HepG2 (cell line): Measurements from ENCODE around the gene AKR1C4. TPM values are rescaled to one million over a fixed set of nuclear protein-coding genes. Genes with fewer than 3 reads are reported as not detected.

Source experiments
- CBX1 ChIP-seq: IDR thresholded peaks from one replicate; pipeline ENCODE4 v1.6.1; 2016; ENCODE audit warnings: antibody characterized with exemption, low read depth
- CC2D1A ChIP-seq: sonication (generic); formaldehyde crosslinking; IDR thresholded peaks from 2 replicates; pipeline ENCODE4 v1.8.1; 2023; ENCODE audit warnings: mild to moderate bottlenecking, missing genetic modification reagents
- E2F2 ChIP-seq: sonication (generic); formaldehyde crosslinking; IDR thresholded peaks from 2 replicates; pipeline ENCODE4 v1.4.0; 2020; ENCODE audit warnings: missing genetic modification reagents, borderline replicate concordance
- GLI4 ChIP-seq: sonication (generic); formaldehyde crosslinking; IDR thresholded peaks from 2 replicates; pipeline ENCODE4 v1.5.1; 2020; ENCODE audit warnings: missing genetic modification reagents, mild to moderate bottlenecking, moderate library complexity, borderline replicate concordance
- IKZF4 ChIP-seq: sonication (generic); formaldehyde crosslinking; IDR thresholded peaks from 2 replicates; pipeline ENCODE4 v1.5.1; 2020; ENCODE audit warnings: borderline replicate concordance, mild to moderate bottlenecking, low read depth, missing genetic modification reagents; ENCODE audit errors: not compliant biosample characterization
- ISX ChIP-seq: sonication (generic); formaldehyde crosslinking; conservative IDR thresholded peaks from 2 replicates; pipeline ENCODE4 v1.5.0; 2020; ENCODE audit warnings: missing genetic modification reagents
- RAD51 ChIP-seq: fragments of 450-650 bp; IDR thresholded peaks from 2 replicates; pipeline ENCODE4 v1.6.1; 2016; ENCODE audit warnings: borderline replicate concordance
- SMARCE1 ChIP-seq: fragments of 450-650 bp; IDR thresholded peaks from 2 replicates; pipeline ENCODE4 v1.6.1; 2017; ENCODE audit warnings: borderline replicate concordance
- SOX6 ChIP-seq, 2 experiments: fragments of 450-650 bp in 1 of 2; sonication (generic) in 1 of 2; formaldehyde crosslinking in 1 of 2; IDR thresholded peaks; 2 replicates each; pipeline versions ENCODE4 v1.4.0 to v1.6.1; 2017 to 2020; ENCODE audit warnings: antibody characterized with exemption in 1 of 2, mild to moderate bottlenecking in 1 of 2, missing genetic modification reagents in 1 of 2
- THYN1 ChIP-seq: sonication (generic); formaldehyde crosslinking; IDR thresholded peaks from 2 replicates; pipeline ENCODE4 v1.8.1; 2023; ENCODE audit warnings: low read depth, mild to moderate bottlenecking, moderate library complexity, missing genetic modification reagents, borderline replicate concordance
- USF2 ChIP-seq, 2 experiments: sonication (generic) in 1 of 2; formaldehyde crosslinking in 1 of 2; IDR thresholded peaks; 2 replicates each; pipeline versions ENCODE4 v1.5.1 to v1.6.1; 2011 to 2020; ENCODE audit warnings: borderline replicate concordance in 1 of 2, low read depth in 1 of 2, low read length in 1 of 2, mild to moderate bottlenecking in 1 of 2, missing genetic modification reagents in 1 of 2, moderate library complexity in 1 of 2
- ZNF18 ChIP-seq: sonication (generic); formaldehyde crosslinking; IDR thresholded peaks from 2 replicates; pipeline ENCODE4 v1.8.0; 2022; ENCODE audit warnings: mild to moderate bottlenecking, missing genetic modification reagents; ENCODE audit not compliant: insufficient replicate concordance
- ZNF225 ChIP-seq: sonication (generic); formaldehyde crosslinking; IDR thresholded peaks from 2 replicates; pipeline ENCODE4 v1.4.0; 2020; ENCODE audit warnings: mild to moderate bottlenecking, missing genetic modification reagents
- ZNF232 ChIP-seq: sonication (generic); formaldehyde crosslinking; IDR thresholded peaks from 2 replicates; pipeline ENCODE4 v1.4.0; 2020; ENCODE audit warnings: missing genetic modification reagents, borderline replicate concordance
- ZNF33A ChIP-seq: sonication (generic); formaldehyde crosslinking; IDR thresholded peaks from 2 replicates; pipeline ENCODE4 v1.5.1; 2020; ENCODE audit warnings: missing genetic modification reagents, mild to moderate bottlenecking, moderate library complexity, borderline replicate concordance
- ZNF562 ChIP-seq: sonication (generic); formaldehyde crosslinking; IDR thresholded peaks from 2 replicates; pipeline ENCODE4 v1.8.0; 2022; ENCODE audit warnings: missing genetic modification reagents, borderline replicate concordance
- ZNF567 ChIP-seq: sonication (generic); formaldehyde crosslinking; IDR thresholded peaks from 2 replicates; pipeline ENCODE4 v1.8.1; 2023; ENCODE audit warnings: mild to moderate bottlenecking, missing genetic modification reagents, borderline replicate concordance
- ZSCAN31 ChIP-seq: sonication (generic); formaldehyde crosslinking; IDR thresholded peaks from 2 replicates; pipeline ENCODE4 v1.5.0; 2020; ENCODE audit warnings: low read depth, mild to moderate bottlenecking, missing genetic modification reagents
- polyA plus RNA-seq, 8 experiments: library from polyadenylated mRNA; depleted of rRNA in 3 of 8; stranded (reverse) in 7 of 8; unstranded in 1 of 8; fragments of >200 nt; fragmentation: Illumina TruSeq in 4 of 8; extraction: Trizol in 4 of 8; gene quantifications; 2 replicates each; pipeline versions ENCODE4 v1.2.1 to v1.2.3, GENCODE V29; 2011 to 2016; ENCODE audit warnings: low read depth in 4 of 8, missing spikeins in 1 of 8, mixed read lengths in 1 of 8; ENCODE audit not compliant: insufficient read depth in 1 of 8
- total RNA-seq, 5 experiments: library from RNA; depleted of rRNA; stranded (reverse); fragments of >200 nt; fragmentation: Illumina TruSeq; extraction: Trizol; gene quantifications; 2 replicates each; pipeline ENCODE4 v1.2.3, GENCODE V29; 2016; ENCODE audit warnings: low read depth in 1 of 5
- TF ChIP-seq, protein P1 (sequence below): sonication (generic); formaldehyde crosslinking; IDR thresholded peaks from 2 replicates; pipeline ENCODE4 v1.4.0; 2020; ENCODE audit warnings: missing genetic modification reagents, borderline replicate concordance

Gene AKR1C4
- total and polyA plus RNA-seq, 2 of the 13 experiments (the other 11 are each of a cell fraction or from before 2014, with no cell fraction given), result 0.18 to 1.3 TPM

- TF ChIP-seq CC2D1A (CRISPR knock-in tag) (no peak), ZNF33A (CRISPR knock-in tag) (no peak), ZSCAN31 (no peak), THYN1 (no peak), USF2 (IDR thresholded peaks at IDR 0.05; ENCODE audit: low read depth, low read length) (no peak), USF2 (CRISPR knock-in tag; IDR thresholded peaks at IDR 0.05; ENCODE audit: borderline replicate concordance) (no peak), CBX1 (no peak), ZNF18 (CRISPR knock-in tag) (peak; percentile 45), IKZF4 (CRISPR knock-in tag) (no peak), ZNF232 (0 out of 2 replicates have a peak, but pooled peaks have one; percentile 31), ISX (CRISPR knock-in tag) (no peak), ZNF562 (CRISPR knock-in tag) (no peak), E2F2 (CRISPR knock-in tag) (no peak), ZNF225 (CRISPR knock-in tag) (no peak), RAD51 (no peak), GLI4 (no peak), ZNF567 (CRISPR knock-in tag) (no peak), SOX6 (IDR thresholded peaks at IDR 0.05) (no peak), SOX6 (CRISPR knock-in tag; IDR thresholded peaks at IDR 0.05) (peak; percentile 95), SMARCE1 (no peak)
- TF ChIP-seq, protein P1, sequence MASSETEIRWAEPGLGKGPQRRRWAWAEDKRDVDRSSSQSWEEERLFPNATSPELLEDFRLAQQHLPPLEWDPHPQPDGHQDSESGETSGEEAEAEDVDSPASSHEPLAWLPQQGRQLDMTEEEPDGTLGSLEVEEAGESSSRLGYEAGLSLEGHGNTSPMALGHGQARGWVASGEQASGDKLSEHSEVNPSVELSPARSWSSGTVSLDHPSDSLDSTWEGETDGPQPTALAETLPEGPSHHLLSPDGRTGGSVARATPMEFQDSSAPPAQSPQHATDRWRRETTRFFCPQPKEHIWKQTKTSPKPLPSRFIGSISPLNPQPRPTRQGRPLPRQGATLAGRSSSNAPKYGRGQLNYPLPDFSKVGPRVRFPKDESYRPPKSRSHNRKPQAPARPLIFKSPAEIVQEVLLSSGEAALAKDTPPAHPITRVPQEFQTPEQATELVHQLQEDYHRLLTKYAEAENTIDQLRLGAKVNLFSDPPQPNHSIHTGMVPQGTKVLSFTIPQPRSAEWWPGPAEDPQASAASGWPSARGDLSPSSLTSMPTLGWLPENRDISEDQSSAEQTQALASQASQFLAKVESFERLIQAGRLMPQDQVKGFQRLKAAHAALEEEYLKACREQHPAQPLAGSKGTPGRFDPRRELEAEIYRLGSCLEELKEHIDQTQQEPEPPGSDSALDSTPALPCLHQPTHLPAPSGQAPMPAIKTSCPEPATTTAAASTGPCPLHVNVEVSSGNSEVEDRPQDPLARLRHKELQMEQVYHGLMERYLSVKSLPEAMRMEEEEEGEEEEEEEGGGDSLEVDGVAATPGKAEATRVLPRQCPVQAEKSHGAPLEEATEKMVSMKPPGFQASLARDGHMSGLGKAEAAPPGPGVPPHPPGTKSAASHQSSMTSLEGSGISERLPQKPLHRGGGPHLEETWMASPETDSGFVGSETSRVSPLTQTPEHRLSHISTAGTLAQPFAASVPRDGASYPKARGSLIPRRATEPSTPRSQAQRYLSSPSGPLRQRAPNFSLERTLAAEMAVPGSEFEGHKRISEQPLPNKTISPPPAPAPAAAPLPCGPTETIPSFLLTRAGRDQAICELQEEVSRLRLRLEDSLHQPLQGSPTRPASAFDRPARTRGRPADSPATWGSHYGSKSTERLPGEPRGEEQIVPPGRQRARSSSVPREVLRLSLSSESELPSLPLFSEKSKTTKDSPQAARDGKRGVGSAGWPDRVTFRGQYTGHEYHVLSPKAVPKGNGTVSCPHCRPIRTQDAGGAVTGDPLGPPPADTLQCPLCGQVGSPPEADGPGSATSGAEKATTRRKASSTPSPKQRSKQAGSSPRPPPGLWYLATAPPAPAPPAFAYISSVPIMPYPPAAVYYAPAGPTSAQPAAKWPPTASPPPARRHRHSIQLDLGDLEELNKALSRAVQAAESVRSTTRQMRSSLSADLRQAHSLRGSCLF (CRISPR knock-in tag), result no peak
Observed at GRCh38 chr10:5243521-5243987, 46.9 kb downstream of the AKR1C4 start (continued).
